ENCODE results near the gene TMEM95. TPM values are rescaled to one million over a fixed set of nuclear protein-coding genes. Genes with fewer than 3 reads are reported as not detected.

Gene TMEM95
- total RNA-seq, 4 donors from 2014 or later = not detected

- Histone ChIP-seq H3K27me3 (no peaks in the 10 kb centered on the region), H3K36me3 (peaks cover 0 to 75% (median 0%) of the 10 kb centered on the region in 3 donors), H3K27ac (no peak overlapping the region), H3K9me3 (no peaks in the 10 kb centered on the region), H3K4me3 (no peak overlapping the region), H3K4me1 (no peaks in the 10 kb centered on the region)
- no peak for DNase-seq
- TF ChIP-seq POLR2A (IDR thresholded peaks at IDR 0.05) = no peak
Observed at GRCh38 chr17:7321466-7321865, 33.5 kb upstream of the TMEM95 start.

- H3K4me3 ChIP-seq = no peak overlapping the region
- no peak for DNase-seq
- TF ChIP-seq POLR2A (IDR thresholded peaks at IDR 0.05) = no peak
- peaks cover 0 to 71% (median 0%) of the 10 kb centered on the region in 3 donors for H3K36me3 ChIP-seq
- peaks cover 0 to under 1% (median 0%) of the 10 kb centered on the region in 4 donors for H3K4me1 ChIP-seq
- no peaks in the 10 kb centered on the region for H3K9me3 ChIP-seq
- H3K27ac ChIP-seq = no peak overlapping the region
- no peaks in the 10 kb centered on the region for H3K27me3 ChIP-seq
Observed at GRCh38 chr17:7322520-7323194, 32.3 kb upstream of the TMEM95 start.

GRCh38 chr17:7323731-7324437 is 31.1 kb upstream of the TMEM95 start:
- TF ChIP-seq CTCF (IDR thresholded peaks at IDR 0.05) = peak; percentile 74 to 94 (median 78)
- TF ChIP-seq POLR2A (IDR thresholded peaks at IDR 0.05) = no peak
- Histone ChIP-seq H3K9me3 (no peaks in the 10 kb centered on the region), H3K27me3 (no peaks in the 10 kb centered on the region), H3K27ac (no peak overlapping the region), H3K4me3 (no peak overlapping the region), H3K36me3 (peaks cover 0 to 59% (median 0%) of the 10 kb centered on the region in 3 donors), H3K4me1 (peaks cover 0 to 11% (median 3%) of the 10 kb centered on the region in 4 donors)
- peak; percentile 68 to 85 (median 76) for DNase-seq

GRCh38 chr17:7324438-7324779 is 30.5 kb upstream of the TMEM95 start:
- Histone ChIP-seq H3K4me3 (no peak overlapping the region), H3K4me1 (peaks cover 0 to 11% (median 3%) of the 10 kb centered on the region in 4 donors), H3K27me3 (no peaks in the 10 kb centered on the region), H3K36me3 (peaks cover 0 to 58% (median 0%) of the 10 kb centered on the region in 3 donors), H3K27ac (no peak overlapping the region), H3K9me3 (no peaks in the 10 kb centered on the region)
- no peak for TF ChIP-seq POLR2A (IDR thresholded peaks at IDR 0.05)
- TF ChIP-seq CTCF (IDR thresholded peaks at IDR 0.05) = no peak
- no peak for DNase-seq

- Histone ChIP-seq H3K4me3 (no peak overlapping the region), H3K27ac (no peak overlapping the region), H3K9me3 (no peaks in the 10 kb centered on the region), H3K27me3 (no peaks in the 10 kb centered on the region), H3K4me1 (peaks cover 0 to 11% (median 3%) of the 10 kb centered on the region in 4 donors), H3K36me3 (peaks cover 0 to 55% (median 0%) of the 10 kb centered on the region in 3 donors)
- TF ChIP-seq CTCF (IDR thresholded peaks at IDR 0.05) (no peak), POLR2A (IDR thresholded peaks at IDR 0.05) (no peak)
- no peak for DNase-seq
Observed at GRCh38 chr17:7325031-7325528, 29.9 kb upstream of the TMEM95 start.

GRCh38 chr17:7326186-7326585 is 28.8 kb upstream of the TMEM95 start:
- Histone ChIP-seq H3K27me3 (no peaks in the 10 kb centered on the region), H3K4me3 (no peak overlapping the region), H3K27ac (no peak overlapping the region), H3K4me1 (peaks cover 0 to 18% (median 9%) of the 10 kb centered on the region in 4 donors), H3K36me3 (peaks cover 0 to 44% (median 0%) of the 10 kb centered on the region in 3 donors), H3K9me3 (no peaks in the 10 kb centered on the region)
- no peak for DNase-seq
- no peak for TF ChIP-seq CTCF (IDR thresholded peaks at IDR 0.05)
- TF ChIP-seq POLR2A (IDR thresholded peaks at IDR 0.05) = no peak

Data from Peyer's patch (tissue), 4 donors.